NCI-H69 (cell line): ENCODE data around the gene EEFSEC.

Experiments
- DNase-seq: peaks from one replicate; lab custom pipeline; 2025; lab: John Stamatoyannopoulos, UW

The EEFSEC gene

GRCh38 chr3:128182656-128183055, 29.4 kb downstream of the EEFSEC start:
- no peak for DNase-seq

GRCh38 chr3:128185630-128186447, 32.6 kb downstream of the EEFSEC start:
- no peak for DNase-seq

- DNase-seq, result peak; percentile 54
Measured at GRCh38 chr3:128187495-128187894, 34.2 kb downstream of the EEFSEC start.

- peak; percentile 55 for DNase-seq
Measured at GRCh38 chr3:128188326-128188725, 35.0 kb downstream of the EEFSEC start.

GRCh38 chr3:128188956-128189355, 35.7 kb downstream of the EEFSEC start:
- no peak for DNase-seq

GRCh38 chr3:128190501-128190900, 37.2 kb downstream of the EEFSEC start:
- no peak for DNase-seq

GRCh38 chr3:128192131-128192530, 38.9 kb downstream of the EEFSEC start:
- DNase-seq, result no peak

- DNase-seq, result peak; percentile 10
Measured at GRCh38 chr3:128193168-128193567, 39.9 kb downstream of the EEFSEC start.

- no peak for DNase-seq
Measured at GRCh38 chr3:128194843-128195242, 41.6 kb downstream of the EEFSEC start.

- DNase-seq, result no peak
Measured at GRCh38 chr3:128195369-128195768, 42.1 kb downstream of the EEFSEC start.

- DNase-seq, result no peak
Measured at GRCh38 chr3:128195802-128196201, 42.5 kb downstream of the EEFSEC start.

- peak; percentile 2 for DNase-seq
Measured at GRCh38 chr3:128196647-128197046, 43.4 kb downstream of the EEFSEC start.

GRCh38 chr3:128197855-128198254, 44.6 kb downstream of the EEFSEC start:
- DNase-seq, result no peak

- DNase-seq, result no peak
Measured at GRCh38 chr3:128198313-128198712, 45.0 kb downstream of the EEFSEC start.

- no peak for DNase-seq
Measured at GRCh38 chr3:128199110-128199509, 45.8 kb downstream of the EEFSEC start.

GRCh38 chr3:128201158-128201755, 48.0 kb downstream of the EEFSEC start:
- DNase-seq, result no peak

GRCh38 chr3:128203169-128203568, 49.9 kb downstream of the EEFSEC start:
- no peak for DNase-seq

GRCh38 chr3:128205558-128206145, 52.4 kb downstream of the EEFSEC start:
- DNase-seq, result no peak

GRCh38 chr3:128207951-128208350, 54.7 kb downstream of the EEFSEC start:
- no peak for DNase-seq

- no peak for DNase-seq
Measured at GRCh38 chr3:128210711-128211110, 57.4 kb downstream of the EEFSEC start.

- no peak for DNase-seq
Measured at GRCh38 chr3:128214056-128214455, 60.8 kb downstream of the EEFSEC start.

GRCh38 chr3:128215290-128215689, 62.0 kb downstream of the EEFSEC start:
- no peak for DNase-seq

GRCh38 chr3:128215800-128216495, 62.7 kb downstream of the EEFSEC start:
- DNase-seq, result no peak
